Measurements from ENCODE around the gene ZNF775.

The ZNF775 gene

DNA sequence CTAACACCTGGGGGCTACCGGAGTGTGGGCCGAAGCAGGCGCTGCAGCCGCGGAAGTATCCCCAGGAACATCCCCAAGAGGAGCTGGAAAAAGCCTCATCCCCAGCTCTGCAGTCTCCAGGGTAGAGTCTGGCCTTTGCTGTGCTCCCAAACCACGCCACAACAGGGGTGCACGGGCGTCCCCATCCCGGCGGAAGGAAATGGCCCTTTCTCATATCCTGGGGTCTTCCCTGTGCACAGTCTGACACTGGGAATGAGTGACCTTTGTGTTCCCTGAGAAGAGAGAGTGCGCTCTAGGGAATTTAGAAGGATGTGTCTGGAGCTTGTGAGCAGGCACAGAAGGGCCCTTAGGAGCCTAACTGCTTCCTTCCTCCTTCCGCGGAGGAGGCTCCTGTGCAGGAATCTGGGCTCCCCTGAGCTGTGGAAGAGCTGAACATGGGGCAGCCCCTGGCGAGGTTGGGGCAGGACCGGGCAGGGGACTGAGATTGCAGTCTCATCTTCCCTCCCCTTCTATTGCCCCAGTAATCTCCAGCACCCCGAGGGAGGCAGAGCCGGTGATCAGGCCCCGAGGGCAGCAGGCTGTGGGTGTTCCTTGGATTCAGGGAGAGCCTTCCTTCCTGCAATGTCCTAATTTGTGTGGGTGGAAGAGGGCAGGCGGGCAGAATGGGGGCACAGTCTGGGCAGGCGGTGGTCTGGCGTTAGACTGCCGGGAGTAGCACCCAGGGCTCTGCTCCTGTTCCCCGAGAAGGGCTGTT is 9.2 kb upstream of the ZNF775 start:
- DNase-seq, result no peak

- DNase-seq, result no peak
These were observed 8.5 kb upstream of the ZNF775 start for GRCh38 chr7:150370612-150371071.

DNA sequence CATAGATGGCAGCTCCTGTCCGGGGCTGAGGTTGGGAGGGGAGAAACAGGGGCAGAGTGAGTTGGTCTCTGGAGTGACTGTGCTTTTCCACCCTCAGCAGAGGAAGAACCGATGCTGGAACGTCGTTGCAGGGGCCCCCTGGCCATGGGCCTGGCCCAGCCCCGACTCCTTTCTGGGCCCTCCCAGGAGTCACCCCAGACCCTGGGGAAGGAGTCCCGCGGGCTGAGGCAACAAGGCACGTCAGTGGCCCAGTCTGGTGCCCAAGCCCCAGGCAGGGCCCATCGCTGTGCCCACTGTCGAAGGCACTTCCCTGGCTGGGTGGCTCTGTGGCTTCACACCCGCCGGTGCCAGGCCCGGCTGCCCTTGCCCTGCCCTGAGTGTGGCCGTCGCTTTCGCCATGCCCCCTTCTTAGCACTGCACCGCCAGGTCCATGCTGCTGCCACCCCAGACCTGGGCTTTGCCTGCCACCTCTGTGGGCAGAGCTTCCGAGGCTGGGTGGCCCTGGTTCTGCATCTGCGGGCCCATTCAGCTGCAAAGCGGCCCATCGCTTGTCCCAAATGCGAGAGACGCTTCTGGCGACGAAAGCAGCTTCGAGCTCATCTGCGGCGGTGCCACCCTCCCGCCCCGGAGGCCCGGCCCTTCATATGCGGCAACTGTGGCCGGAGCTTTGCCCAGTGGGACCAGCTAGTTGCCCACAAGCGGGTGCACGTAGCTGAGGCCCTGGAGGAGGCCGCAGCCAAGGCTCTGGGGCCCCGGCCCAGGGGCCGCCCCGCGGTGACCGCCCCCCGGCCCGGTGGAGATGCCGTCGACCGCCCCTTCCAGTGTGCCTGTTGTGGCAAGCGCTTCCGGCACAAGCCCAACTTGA is 7.8 kb upstream of the ZNF775 start:
- DNase-seq, result no peak

- no peak for DNase-seq
These were observed 7.2 kb upstream of the ZNF775 start for GRCh38 chr7:150371996-150372270.

DNA sequence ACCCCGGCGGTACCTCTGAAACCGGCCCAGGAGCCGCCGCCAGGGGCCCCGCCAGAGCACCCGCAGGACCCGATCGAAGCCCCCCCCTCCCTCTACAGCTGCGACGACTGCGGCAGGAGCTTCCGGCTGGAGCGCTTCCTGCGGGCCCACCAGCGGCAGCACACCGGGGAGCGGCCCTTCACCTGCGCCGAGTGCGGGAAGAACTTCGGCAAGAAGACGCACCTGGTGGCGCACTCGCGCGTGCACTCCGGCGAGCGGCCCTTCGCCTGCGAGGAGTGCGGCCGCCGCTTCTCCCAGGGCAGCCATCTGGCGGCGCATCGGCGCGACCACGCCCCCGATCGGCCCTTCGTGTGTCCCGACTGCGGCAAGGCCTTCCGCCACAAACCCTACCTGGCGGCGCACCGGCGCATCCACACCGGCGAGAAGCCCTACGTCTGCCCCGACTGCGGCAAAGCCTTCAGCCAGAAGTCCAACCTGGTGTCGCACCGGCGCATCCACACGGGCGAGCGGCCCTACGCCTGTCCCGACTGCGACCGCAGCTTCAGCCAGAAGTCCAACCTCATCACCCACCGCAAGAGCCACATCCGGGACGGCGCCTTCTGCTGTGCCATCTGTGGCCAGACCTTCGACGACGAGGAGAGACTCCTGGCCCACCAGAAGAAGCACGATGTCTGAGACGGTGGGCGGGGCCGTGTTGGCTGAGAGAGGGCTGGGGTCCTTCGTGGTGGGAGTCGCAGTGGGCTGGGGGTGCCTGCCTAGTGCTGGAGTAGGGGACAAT is 6.7 kb upstream of the ZNF775 start:
- no peak for DNase-seq

- no peak for DNase-seq
These were observed 5.9 kb upstream of the ZNF775 start for GRCh38 chr7:150373049-150373801.

- DNase-seq, result no peak
These were observed 5.1 kb upstream of the ZNF775 start for GRCh38 chr7:150374026-150374425.

DNA sequence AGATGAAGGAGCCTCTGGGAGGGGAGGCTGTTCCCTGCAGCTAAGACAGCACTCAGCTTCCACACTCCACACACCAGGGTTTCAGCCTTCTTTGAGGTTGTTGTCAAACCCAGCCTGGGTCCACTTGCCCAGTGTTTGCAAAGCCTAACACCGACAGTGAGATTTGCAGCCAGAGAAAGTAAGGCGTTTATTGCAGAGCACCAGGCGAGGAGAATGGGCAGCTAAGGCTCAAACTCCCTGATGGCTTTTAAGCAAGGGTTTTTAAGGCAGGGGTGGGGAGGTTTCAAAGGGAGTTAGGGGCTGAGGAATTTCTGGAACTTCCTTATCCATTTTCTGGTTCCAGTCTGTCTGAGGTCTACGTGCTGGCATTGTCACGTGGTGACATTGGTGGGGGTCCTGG is 4.7 kb upstream of the ZNF775 start:
- no peak for DNase-seq

DNA sequence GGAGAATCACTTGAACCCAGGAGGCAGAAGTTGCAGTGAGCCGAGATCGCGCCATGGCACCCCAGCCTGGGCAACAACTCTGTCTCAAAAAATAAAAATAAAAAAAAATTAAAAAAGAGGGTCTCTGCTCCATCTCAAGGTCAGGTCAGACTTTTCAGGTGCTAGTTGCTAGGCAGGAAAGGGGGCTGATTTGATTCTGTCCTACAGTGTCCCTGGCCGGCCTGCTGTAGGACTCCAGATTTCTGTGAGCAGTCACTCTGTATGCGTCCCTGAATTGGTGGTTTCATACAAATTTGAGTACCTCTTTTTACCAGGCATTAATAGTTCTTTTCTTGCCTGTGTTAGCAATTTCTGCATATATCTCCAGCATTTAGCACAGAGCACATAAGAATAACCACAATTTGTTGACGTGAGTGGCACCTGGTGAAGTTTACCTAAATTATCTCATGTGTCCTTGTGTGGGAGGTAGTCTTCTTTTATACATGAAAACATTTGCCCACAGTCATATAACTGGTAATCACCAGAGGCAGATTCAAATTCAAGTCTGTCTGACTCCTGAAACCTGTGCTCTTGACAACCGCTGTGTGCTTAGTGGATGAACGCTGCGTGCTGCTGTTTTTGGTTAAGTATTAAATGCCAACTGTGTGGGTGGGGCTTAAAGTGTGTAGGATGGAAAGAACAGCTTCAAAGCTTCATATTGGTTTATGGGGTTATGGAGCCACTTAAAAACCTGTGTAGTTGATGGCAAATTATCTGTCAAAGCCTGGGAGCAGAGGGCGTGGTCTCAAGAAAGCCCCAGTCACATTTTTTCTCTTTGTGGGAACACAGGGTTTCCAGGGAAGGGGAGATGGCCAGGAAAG is 3.2 kb upstream of the ZNF775 start:
- DNase-seq, result peak; percentile 43

DNA sequence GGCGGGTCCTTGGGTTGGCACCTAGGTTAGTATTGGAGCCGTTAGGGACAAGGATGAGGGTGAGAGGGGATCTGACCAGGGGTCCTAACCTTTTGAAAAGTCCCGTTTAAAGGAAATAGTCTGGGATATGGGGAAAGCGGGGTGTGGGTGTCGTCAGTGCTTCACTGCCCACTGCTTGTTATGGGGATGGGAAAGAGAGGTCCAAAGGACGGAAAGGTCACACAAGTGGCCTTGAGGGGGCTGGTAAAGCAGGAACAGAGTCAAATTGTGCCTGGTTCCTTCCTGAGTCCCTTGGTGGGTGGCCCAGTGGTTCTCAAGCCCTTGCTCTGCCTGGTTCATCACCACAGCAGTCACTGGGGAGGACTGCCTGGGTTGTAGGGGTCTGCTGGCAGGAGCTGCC is 2.6 kb upstream of the ZNF775 start:
- no peak for DNase-seq

DNA sequence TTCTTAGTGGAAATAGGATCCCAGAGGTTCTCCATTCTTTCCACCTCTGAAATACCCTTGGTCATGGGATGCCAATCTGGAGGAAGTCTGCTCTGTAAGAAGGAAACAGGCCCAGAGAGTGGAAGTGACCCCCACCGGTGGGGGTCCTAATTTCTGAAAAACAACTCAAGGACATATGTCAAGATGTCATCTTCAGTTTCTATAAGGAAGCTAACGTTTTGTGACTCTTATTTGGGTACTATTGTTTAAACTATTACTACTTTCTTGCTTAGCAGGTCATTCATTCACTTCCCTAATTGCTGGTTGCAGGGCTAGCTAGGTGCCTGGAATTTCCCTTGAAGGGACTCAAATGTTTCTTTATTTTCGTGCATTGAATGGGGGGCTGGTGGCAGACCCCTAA is 1.9 kb upstream of the ZNF775 start:
- no peak for DNase-seq

GRCh38 chr7:150377635-150378034 is 1.5 kb upstream of the ZNF775 start:
- DNase-seq, result no peak

- DNase-seq, result no peak
These were observed 846 bp upstream of the ZNF775 start for GRCh38 chr7:150378115-150378852.

DNA sequence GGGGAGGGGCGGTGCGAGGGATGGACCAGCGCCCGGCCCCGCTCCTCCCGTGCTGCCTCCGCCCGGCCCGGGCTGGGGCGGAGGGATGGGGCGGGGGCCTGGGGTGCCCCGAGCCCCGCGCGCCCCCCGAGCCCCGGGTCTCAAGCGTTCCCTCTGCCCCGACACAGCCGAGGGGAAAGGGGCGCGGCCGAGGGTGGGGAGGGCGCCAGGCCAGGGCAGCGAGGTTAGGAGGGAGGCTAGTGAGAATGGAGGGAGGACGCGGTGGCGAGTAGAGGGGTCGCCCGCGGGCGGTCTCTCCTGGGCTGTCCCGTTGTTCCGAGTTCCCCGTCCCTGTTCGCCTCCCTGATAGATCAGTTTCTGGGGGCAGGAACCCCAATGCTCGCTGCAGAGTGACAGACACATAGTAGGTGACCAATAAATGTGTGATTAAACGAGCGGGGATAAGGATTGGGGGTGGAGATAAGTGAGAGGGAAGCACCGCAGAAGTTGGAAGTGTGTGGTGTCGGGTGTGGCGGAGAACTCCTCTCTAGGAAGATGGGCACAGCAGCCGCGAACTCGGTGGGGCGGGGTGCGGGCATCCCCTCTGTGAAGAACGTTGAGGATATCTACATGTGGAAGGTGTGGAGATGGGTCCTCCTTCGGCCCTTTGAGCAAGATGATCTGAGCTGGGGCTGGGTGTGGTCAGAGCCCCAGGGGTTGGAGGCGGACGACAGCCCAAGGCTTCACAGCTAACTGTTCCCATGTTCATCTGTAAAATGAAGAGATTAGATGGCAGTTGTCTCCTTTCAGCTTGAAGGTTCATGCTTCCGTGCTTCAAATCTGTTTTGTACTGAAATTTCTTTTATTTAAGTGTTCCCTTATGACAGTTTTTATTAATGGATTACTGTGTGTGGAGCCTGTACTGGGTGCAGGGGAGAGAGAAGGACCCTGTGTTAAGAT is 580 bp downstream of the ZNF775 start:
- no peak for DNase-seq

- no peak for DNase-seq
These were observed 1.3 kb downstream of the ZNF775 start for GRCh38 chr7:150380463-150380862.

DNA sequence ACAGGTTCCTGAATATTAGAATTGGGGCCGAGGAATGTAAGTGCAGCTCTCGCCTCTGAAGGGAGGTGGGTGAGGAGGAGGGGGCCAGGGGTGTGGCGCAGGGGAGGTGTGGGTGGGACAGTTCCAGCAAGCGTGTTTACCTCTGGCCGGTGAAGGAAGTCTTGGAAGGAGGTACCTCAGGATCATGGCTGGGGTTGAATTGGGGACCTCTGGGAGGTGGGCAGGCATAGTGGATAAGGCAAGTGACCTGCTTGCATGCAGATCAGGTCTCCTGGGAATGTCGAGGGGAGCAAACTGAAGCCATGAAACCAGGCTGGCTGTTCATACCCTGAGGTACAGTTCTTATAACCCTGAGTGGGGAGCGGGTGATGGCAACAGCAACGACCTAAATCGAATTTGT is 2.0 kb downstream of the ZNF775 start:
- no peak for DNase-seq

DNA sequence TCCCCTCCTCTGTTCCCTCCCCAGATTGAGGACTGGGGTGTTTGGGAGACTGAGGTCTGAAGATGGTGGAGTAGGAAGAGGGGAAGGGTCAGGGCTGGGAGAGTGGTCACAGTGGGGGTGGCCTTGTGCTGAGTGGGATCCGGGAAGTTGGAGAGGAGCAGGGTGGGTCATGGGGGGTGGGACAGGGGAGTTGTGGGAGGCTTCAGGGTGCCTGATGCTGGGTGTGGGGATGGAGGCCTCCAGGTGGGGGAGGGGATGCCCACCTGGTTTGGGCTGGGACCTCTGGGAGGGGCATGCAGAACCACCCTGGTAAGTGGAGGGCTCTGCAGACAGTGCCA is 2.6 kb downstream of the ZNF775 start:
- no peak for DNase-seq

DNA sequence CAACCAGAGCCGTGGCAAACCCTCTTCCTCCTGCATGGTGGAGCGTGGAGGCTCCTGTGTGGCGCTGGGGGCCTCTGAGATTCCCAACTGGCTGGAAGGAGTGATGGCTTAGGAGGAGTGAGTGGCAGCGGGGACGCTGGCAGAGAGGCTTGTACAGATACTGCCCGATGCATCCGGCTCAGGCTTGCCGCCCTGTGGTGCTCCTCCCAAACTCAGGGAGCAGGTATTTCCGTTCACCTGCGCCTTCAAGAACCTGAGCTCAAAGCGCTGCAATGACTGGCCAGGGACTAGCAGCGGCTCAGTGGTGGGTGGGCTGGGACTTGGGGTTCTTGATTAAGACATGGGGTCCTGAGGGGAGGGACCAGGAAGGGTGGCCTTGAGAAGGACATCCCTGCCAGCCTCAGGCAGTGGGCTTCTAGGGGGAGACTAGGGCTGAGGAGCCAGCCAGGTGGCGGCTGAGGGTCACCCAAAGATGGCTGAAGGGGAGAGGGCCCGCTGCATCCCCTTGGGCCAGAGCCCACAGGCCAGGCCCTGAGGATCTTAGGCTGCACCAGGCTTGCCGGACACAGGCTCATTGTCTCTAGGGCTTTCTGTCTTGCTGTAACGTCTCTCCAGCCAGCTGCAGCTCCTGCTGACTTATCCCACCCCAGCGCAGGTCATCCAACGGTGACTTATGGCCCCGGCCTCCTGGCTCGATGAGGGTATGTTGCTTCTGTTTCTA is 3.2 kb downstream of the ZNF775 start:
- DNase-seq, result no peak

DNA sequence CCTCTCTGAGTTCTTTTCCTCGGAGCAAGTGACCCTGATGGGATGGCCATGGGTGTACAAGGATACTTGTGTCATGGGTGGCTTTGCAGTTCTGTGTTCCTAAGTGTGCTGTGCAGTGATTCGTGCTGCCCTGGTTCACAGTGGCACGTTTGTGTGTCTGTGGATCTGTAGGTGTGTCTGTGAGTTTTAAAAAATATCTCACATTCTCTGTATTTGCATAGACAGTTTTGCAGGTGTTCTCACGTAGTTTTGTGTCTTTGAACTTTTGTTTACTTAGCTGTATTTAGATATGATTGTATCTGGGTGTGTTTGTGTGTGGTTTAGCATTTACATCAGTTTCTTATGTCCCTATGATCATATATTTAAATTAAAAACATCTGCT is 3.7 kb downstream of the ZNF775 start:
- DNase-seq, result no peak
